Measurements from ENCODE around the gene TEX30.

GRCh38 chr13:102788683-102789082 is 15.1 kb upstream of the TEX30 start:
- TF ChIP-seq CTCF (IDR thresholded peaks at IDR 0.05; ENCODE audit: low read depth, low read length): no peak
- no peak for TF ChIP-seq EZH2phosphoT487 (IDR thresholded peaks at IDR 0.05; ENCODE audit: low read depth)

Measured in OCI-LY3 (cell line).